ENCODE data around the gene MAP3K21.

The MAP3K21 gene

GRCh38 chr1:233379869-233380438 lies 52.4 kb downstream of the MAP3K21 start:
- no peak for TF ChIP-seq CTCF (IDR thresholded peaks at IDR 0.05; ENCODE audit: low read depth, low read length)
- no peak overlapping the region for H3K4me3 ChIP-seq (replicated peaks in 1 of 2; ENCODE audit: low read depth in 2 of 2, low read length in 2 of 2)
- no peak for DNase-seq (ENCODE audit: low read depth in 2 of 2)

- no peak for DNase-seq (ENCODE audit: low read depth in 2 of 2)
- TF ChIP-seq CTCF (IDR thresholded peaks at IDR 0.05; ENCODE audit: low read depth, low read length): no peak
- no peak overlapping the region for H3K4me3 ChIP-seq (replicated peaks in 1 of 2; ENCODE audit: low read depth in 2 of 2, low read length in 2 of 2)
Measured at GRCh38 chr1:233381806-233382205, 54.3 kb downstream of the MAP3K21 start.

- DNase-seq (ENCODE audit: low read depth in 2 of 2): no peak
- H3K4me3 ChIP-seq (replicated peaks in 1 of 2; ENCODE audit: low read depth in 2 of 2, low read length in 2 of 2): no peak overlapping the region
- no peak for TF ChIP-seq CTCF (IDR thresholded peaks at IDR 0.05; ENCODE audit: low read depth, low read length)
Measured at GRCh38 chr1:233383984-233384383, 56.5 kb downstream of the MAP3K21 start.

- TF ChIP-seq CTCF (IDR thresholded peaks at IDR 0.05; ENCODE audit: low read depth, low read length): no peak
- peak in 1 of 2 donors; percentile 20 for DNase-seq (ENCODE audit: low read depth in 2 of 2)
- no peak overlapping the region for H3K4me3 ChIP-seq (replicated peaks in 1 of 2; ENCODE audit: low read depth in 2 of 2, low read length in 2 of 2)
Measured at GRCh38 chr1:233386336-233386735, 58.8 kb downstream of the MAP3K21 start.

GRCh38 chr1:233387585-233387984 lies 60.1 kb downstream of the MAP3K21 start:
- no peak overlapping the region for H3K4me3 ChIP-seq (replicated peaks in 1 of 2; ENCODE audit: low read depth in 2 of 2, low read length in 2 of 2)
- no peak for TF ChIP-seq CTCF (IDR thresholded peaks at IDR 0.05; ENCODE audit: low read depth, low read length)
- DNase-seq (ENCODE audit: low read depth in 2 of 2): no peak

GRCh38 chr1:233389169-233389568 lies 61.6 kb downstream of the MAP3K21 start:
- TF ChIP-seq CTCF (IDR thresholded peaks at IDR 0.05; ENCODE audit: low read depth, low read length): no peak
- DNase-seq (ENCODE audit: low read depth in 2 of 2): peak in 1 of 2 donors; percentile 29
- H3K4me3 ChIP-seq (replicated peaks in 1 of 2; ENCODE audit: low read depth in 2 of 2, low read length in 2 of 2): no peak overlapping the region

GRCh38 chr1:233389893-233390292 lies 62.4 kb downstream of the MAP3K21 start:
- DNase-seq (ENCODE audit: low read depth in 2 of 2): no peak
- H3K4me3 ChIP-seq (replicated peaks in 1 of 2; ENCODE audit: low read depth in 2 of 2, low read length in 2 of 2): no peak overlapping the region
- TF ChIP-seq CTCF (IDR thresholded peaks at IDR 0.05; ENCODE audit: low read depth, low read length): no peak
